OCI-LY7 (cell line): ENCODE measurements around the gene TMEM272. TPM values are rescaled to one million over a fixed set of nuclear protein-coding genes. Genes with fewer than 3 reads are reported as not detected.

Experiments
- BruUV-seq: library from RNA; stranded (reverse); fragments of 400-500 nt; replicated peaks from 2 replicates; lab custom pipeline; 2021; lab: Mats Ljungman, UMichigan
- CTCF ChIA-PET: fragments of 300-600 bp; sonication (Branson Sonifier 250); formaldehyde crosslinking; loops from one replicate; lab custom pipeline; 2022; ENCODE audit warnings: antibody characterized with exemption; ENCODE audit not compliant: unreplicated experiment; lab: Charles Lee
- POLR2A ChIA-PET: fragments of 300-600 bp; sonication (Branson Sonifier 250); formaldehyde crosslinking; loops from one replicate; lab custom pipeline; 2022; ENCODE audit warnings: antibody characterized with exemption; lab: Charles Lee
- DNase-seq: peaks from one replicate; pipeline ENCODE4 v3.0.0-alpha.2; 2015; ENCODE audit warnings: low spot score
- H2AFZ ChIP-seq: fragments of 200-600 bp; sonication (generic), shearing (Covaris generic); 2 replicates; pipeline ENCODE4 v1.6.1; 2014; ENCODE audit warnings: mild to moderate bottlenecking, antibody characterized with exemption, low read length, moderate library complexity
- H3K27ac ChIP-seq: fragments of 200-600 bp; sonication (generic); 2 replicates; pipeline ENCODE4 v1.5.1; 2014; ENCODE audit warnings: mixed run types, low read depth, mild to moderate bottlenecking, moderate library complexity, low read length, inconsistent platforms; ENCODE audit not compliant: poor library complexity, severe bottlenecking
- H3K36me3 ChIP-seq: fragments of 200-600 bp; sonication (generic); 2 replicates; pipeline ENCODE4 v1.6.1; 2014; ENCODE audit warnings: mild to moderate bottlenecking, antibody characterized with exemption, low read length, moderate library complexity, mixed read lengths; ENCODE audit not compliant: insufficient read depth
- H3K4me1 ChIP-seq: fragments of 200-600 bp; sonication (generic); 2 replicates; pipeline ENCODE4 v1.5.1; 2014; ENCODE audit warnings: mild to moderate bottlenecking, low read length; ENCODE audit not compliant: insufficient read depth, poor library complexity, severe bottlenecking
- H3K4me2 ChIP-seq: fragments of 200-600 bp; sonication (generic); 2 replicates; pipeline ENCODE4 v1.6.1; 2014; ENCODE audit warnings: mild to moderate bottlenecking, low read length
- H3K4me3 ChIP-seq: fragments of 200-600 bp; sonication (generic); 2 replicates; pipeline ENCODE4 v1.5.1; 2014; ENCODE audit warnings: mild to moderate bottlenecking, low read depth, low read length; ENCODE audit not compliant: poor library complexity, severe bottlenecking
- H3K79me2 ChIP-seq: fragments of 200-600 bp; sonication (generic); 2 replicates; pipeline ENCODE4 v1.6.1; 2016; ENCODE audit warnings: low read depth, mild to moderate bottlenecking, low read length, moderate library complexity, mixed read lengths; ENCODE audit not compliant: insufficient read depth
- H3K9me2 ChIP-seq: fragments of 200-600 bp; sonication (generic); 2 replicates; pipeline ENCODE4 v1.6.1; 2016; ENCODE audit warnings: mild to moderate bottlenecking, low read length, mixed read lengths; ENCODE audit not compliant: insufficient read depth
- H3K9me3 ChIP-seq: fragments of 200-600 bp; sonication (generic); 2 replicates; pipeline ENCODE4 v1.6.1; 2014; ENCODE audit warnings: mild to moderate bottlenecking, mixed run types, low read length, mixed read lengths
- H4K20me1 ChIP-seq: fragments of 200-600 bp; sonication (generic); 2 replicates; pipeline ENCODE4 v1.6.1; 2014; ENCODE audit warnings: mild to moderate bottlenecking, antibody characterized with exemption, low read length, moderate library complexity, mixed read lengths; ENCODE audit not compliant: insufficient read depth
- EZH2phosphoT487 ChIP-seq: fragments of 200-600 bp; sonication (generic); IDR thresholded peaks from 2 replicates; pipeline ENCODE4 v1.6.1; 2018; ENCODE audit warnings: low read depth, borderline replicate concordance, mild to moderate bottlenecking, mixed run types, antibody characterized with exemption, low read length, moderate library complexity, mixed read lengths
- intact Hi-C: fragments of 100-400 bp; cut with micrococcal nuclease; formaldehyde crosslinking; loops from one replicate; pipeline ENCODE4 v1.10.0; 2022; ENCODE audit not compliant: unreplicated experiment
- total RNA-seq, 2 experiments: library from RNA; depleted of rRNA in 1 of 2; stranded (reverse); fragments of >200 nt in 1 of 2; shearing (Covaris generic) in 1 of 2; gene quantifications; 2 replicates each; pipeline ENCODE4 v1.2.3, GENCODE V29; 2014 to 2022
- TF ChIP-seq, protein P1 (sequence below): fragments of 200-600 bp; sonication (generic); conservative IDR thresholded peaks from 2 replicates; pipeline ENCODE4 v1.5.1; 2014; ENCODE audit warnings: mild to moderate bottlenecking, antibody characterized with exemption, low read length, moderate library complexity, mixed read lengths

Gene TMEM272
- total RNA-seq, 2 experiments from 2014 or later: 0.41 to 0.46 TPM

- Histone ChIP-seq H3K9me3 (no peaks in the 10 kb centered on the region), H3K4me2 (peak overlapping the region; percentile 77), H3K9me2 (no peaks in the 10 kb centered on the region), H2AFZ (peak overlapping the region; percentile 61; the same call in 1 of the 2 replicates), H3K36me3 (no peaks in the 10 kb centered on the region), H3K79me2 (no peaks in the 10 kb centered on the region), H3K4me3 (peak overlapping the region; percentile 5), H3K4me1 (peaks cover 100% of the 10 kb centered on the region), H3K27ac (peak overlapping the region; percentile 95), H4K20me1 (no peaks in the 10 kb centered on the region)
- intact Hi-C loops: loop anchor here (10.0 kb wide), 2 partner anchors 932 to 1232 kb away; no protein-coding TSS in a partner anchor
- no TSS peak for BruUV-seq
- ChIA-PET POLR2A (interaction anchor here (0.6 to 10.6 kb wide), 4 partner anchors 14 to 585 kb away, joined by 3 to 147 read pairs (median 3); no protein-coding TSS in a partner anchor), CTCF (interaction anchor here (4.9 kb wide), 1 partner anchor 12 kb away, joined by 29 read pairs; no protein-coding TSS in a partner anchor)
- peak; percentile 63 for DNase-seq
- TF ChIP-seq EZH2phosphoT487: no peak
- TF ChIP-seq, protein P1, sequence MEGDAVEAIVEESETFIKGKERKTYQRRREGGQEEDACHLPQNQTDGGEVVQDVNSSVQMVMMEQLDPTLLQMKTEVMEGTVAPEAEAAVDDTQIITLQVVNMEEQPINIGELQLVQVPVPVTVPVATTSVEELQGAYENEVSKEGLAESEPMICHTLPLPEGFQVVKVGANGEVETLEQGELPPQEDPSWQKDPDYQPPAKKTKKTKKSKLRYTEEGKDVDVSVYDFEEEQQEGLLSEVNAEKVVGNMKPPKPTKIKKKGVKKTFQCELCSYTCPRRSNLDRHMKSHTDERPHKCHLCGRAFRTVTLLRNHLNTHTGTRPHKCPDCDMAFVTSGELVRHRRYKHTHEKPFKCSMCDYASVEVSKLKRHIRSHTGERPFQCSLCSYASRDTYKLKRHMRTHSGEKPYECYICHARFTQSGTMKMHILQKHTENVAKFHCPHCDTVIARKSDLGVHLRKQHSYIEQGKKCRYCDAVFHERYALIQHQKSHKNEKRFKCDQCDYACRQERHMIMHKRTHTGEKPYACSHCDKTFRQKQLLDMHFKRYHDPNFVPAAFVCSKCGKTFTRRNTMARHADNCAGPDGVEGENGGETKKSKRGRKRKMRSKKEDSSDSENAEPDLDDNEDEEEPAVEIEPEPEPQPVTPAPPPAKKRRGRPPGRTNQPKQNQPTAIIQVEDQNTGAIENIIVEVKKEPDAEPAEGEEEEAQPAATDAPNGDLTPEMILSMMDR: no peak
Observed at GRCh38 chr13:51827254-51827653, 17.7 kb downstream of the TMEM272 start.

- Histone ChIP-seq H3K4me1 (peaks cover 100% of the 10 kb centered on the region), H3K4me3 (peak overlapping the region; percentile 34), H3K79me2 (no peaks in the 10 kb centered on the region), H3K9me2 (no peaks in the 10 kb centered on the region), H3K4me2 (peak overlapping the region; percentile 77), H4K20me1 (no peaks in the 10 kb centered on the region), H3K9me3 (no peaks in the 10 kb centered on the region), H3K36me3 (no peaks in the 10 kb centered on the region), H3K27ac (peak overlapping the region; percentile 95), H2AFZ (peak overlapping the region; percentile 61; the same call in 1 of the 2 replicates)
- peak; percentile 62 for DNase-seq
- POLR2A ChIA-PET: interaction anchor here (0.6 to 10.6 kb wide), 5 partner anchors 14 to 586 kb away, joined by 3 to 147 read pairs (median 3); no protein-coding TSS in a partner anchor
- intact Hi-C loops: loop anchor here (10.0 kb wide), 2 partner anchors 932 to 1232 kb away; no protein-coding TSS in a partner anchor
- CTCF ChIA-PET: interaction anchor here (4.9 kb wide), 1 partner anchor 11 kb away, joined by 29 read pairs; no protein-coding TSS in a partner anchor
- no TSS peak for BruUV-seq
- TF ChIP-seq EZH2phosphoT487: no peak
- TF ChIP-seq, protein P1: no peak
Observed at GRCh38 chr13:51826606-51827005, 18.4 kb downstream of the TMEM272 start.
